Neural cell (in vitro differentiated cells): ENCODE measurements around the gene MT4. TPM values are rescaled to one million over a fixed set of nuclear protein-coding genes. Genes with fewer than 3 reads are reported as not detected.
A peak's percentile ranks its signal among the peaks of the same experiment; 100 is the strongest.

Source experiments
- H2AFZ ChIP-seq: fragments of 200-600, 300-800 bp; sonication (generic), shearing (Covaris generic); 2 replicates; pipeline ENCODE4 v1.6.0; 2014; ENCODE audit warnings: low read depth, mild to moderate bottlenecking, antibody characterized with exemption, low read length, moderate library complexity
- H3F3A ChIP-seq: fragments of 200-600 bp; shearing (Covaris generic); 2 replicates; pipeline ENCODE4 v1.6.1; 2016; ENCODE audit warnings: mild to moderate bottlenecking, moderate library complexity, mixed read lengths, antibody characterized with exemption, low read length; ENCODE audit not compliant: insufficient read depth, poor library complexity, severe bottlenecking
- H3K27ac ChIP-seq: fragments of 200-600, 300-800 bp; sonication (generic), shearing (Covaris generic); 2 replicates; pipeline ENCODE4 v1.5.1; 2014; ENCODE audit warnings: mild to moderate bottlenecking, low read length, moderate library complexity
- H3K27me3 ChIP-seq: fragments of 300-800, 200-600 bp; sonication (generic), shearing (Covaris generic); 2 replicates; pipeline ENCODE4 v1.6.0; 2014; ENCODE audit warnings: mild to moderate bottlenecking, low read depth, low read length, moderate library complexity; ENCODE audit not compliant: insufficient read depth
- H3K36me3 ChIP-seq: fragments of 300-800, 200-600 bp; sonication (generic), shearing (Covaris generic); 2 replicates; pipeline ENCODE4 v1.5.1; 2014; ENCODE audit warnings: mild to moderate bottlenecking, antibody characterized with exemption, low read length, moderate library complexity; ENCODE audit not compliant: insufficient read depth
- H3K4me2 ChIP-seq: fragments of 300-800, 200-600 bp; sonication (generic), shearing (Covaris generic); 2 replicates; pipeline ENCODE4 v1.6.0; 2014; ENCODE audit warnings: mild to moderate bottlenecking, low read length
- H3K4me3 ChIP-seq: fragments of 300-800, 200-600 bp; sonication (generic), shearing (Covaris generic); 2 replicates; pipeline ENCODE4 v1.5.1; 2014; ENCODE audit warnings: mild to moderate bottlenecking, low read length, moderate library complexity
- H3K79me2 ChIP-seq: fragments of 200-600 bp; shearing (Covaris generic); replicated peaks from 2 replicates; pipeline ENCODE4 v1.6.0; 2014; ENCODE audit warnings: mild to moderate bottlenecking, low read length, moderate library complexity; ENCODE audit not compliant: insufficient read depth
- H3K9ac ChIP-seq: fragments of 300-800, 200-600 bp; sonication (generic), shearing (Covaris generic); 2 replicates; pipeline ENCODE4 v1.6.1; 2016; ENCODE audit warnings: mild to moderate bottlenecking, low read length, mixed read lengths
- H3K9me2 ChIP-seq: fragments of 200-600 bp; shearing (Covaris generic); 2 replicates; pipeline ENCODE4 v1.6.1; 2016; ENCODE audit warnings: mild to moderate bottlenecking, low read length, mixed read lengths; ENCODE audit not compliant: insufficient read depth
- H3K9me3 ChIP-seq: fragments of 200-600, 300-800 bp; sonication (generic), shearing (Covaris generic); 2 replicates; pipeline ENCODE4 v1.6.1; 2016; ENCODE audit warnings: mild to moderate bottlenecking, mixed run types, low read length, moderate library complexity, mixed read lengths
- H4K20me1 ChIP-seq: fragments of 200-600 bp; shearing (Covaris generic); 2 replicates; pipeline ENCODE4 v1.6.1; 2016; ENCODE audit warnings: mild to moderate bottlenecking, mixed run types; ENCODE audit not compliant: insufficient read depth
- CTCF ChIP-seq: fragments of 450-650 bp; IDR thresholded peaks from 2 replicates; pipeline ENCODE4 v1.5.1; 2014; ENCODE audit warnings: antibody characterized with exemption, mild to moderate bottlenecking, moderate library complexity; ENCODE audit not compliant: poor library complexity, severe bottlenecking
- EP300 ChIP-seq: fragments of 450-650 bp; conservative IDR thresholded peaks from 2 replicates; pipeline ENCODE4 v1.6.1; 2014; ENCODE audit warnings: antibody characterized with exemption, mild to moderate bottlenecking, moderate library complexity; ENCODE audit not compliant: poor library complexity, severe bottlenecking
- EZH2 ChIP-seq: fragments of 200-600, 300-800 bp; shearing (Covaris generic), sonication (generic); IDR thresholded peaks from 2 replicates; pipeline ENCODE4 v1.6.1; 2014; ENCODE audit warnings: antibody characterized with exemption, low read length, borderline replicate concordance, mild to moderate bottlenecking; ENCODE audit not compliant: insufficient read depth, poor library complexity, severe bottlenecking
- MXI1 ChIP-seq: fragments of 450-650 bp; conservative IDR thresholded peaks from 2 replicates; pipeline ENCODE4 v1.6.1; 2014; ENCODE audit warnings: antibody characterized with exemption, mild to moderate bottlenecking; ENCODE audit not compliant: poor library complexity, severe bottlenecking
- POLR2AphosphoS5 ChIP-seq: IDR thresholded peaks from 2 replicates; pipeline ENCODE4 v1.6.1; 2012
- RAD21 ChIP-seq: fragments of 450-650 bp; conservative IDR thresholded peaks from 2 replicates; pipeline ENCODE4 v1.6.1; 2014; ENCODE audit warnings: antibody characterized with exemption, mild to moderate bottlenecking, moderate library complexity
- REST ChIP-seq: IDR thresholded peaks from 2 replicates; pipeline ENCODE4 v1.6.1; 2012; ENCODE audit warnings: borderline replicate concordance
- SMC3 ChIP-seq: fragments of 450-650 bp; conservative IDR thresholded peaks from 2 replicates; pipeline ENCODE4 v1.6.1; 2014; ENCODE audit warnings: antibody characterized with exemption, mild to moderate bottlenecking, moderate library complexity; ENCODE audit not compliant: poor library complexity
- TAF1 ChIP-seq: IDR thresholded peaks from 2 replicates; pipeline ENCODE4 v1.6.1; 2012; ENCODE audit warnings: low read depth
- polyA plus RNA-seq: library from polyadenylated mRNA; depleted of rRNA; stranded (reverse); fragments of >200 nt; gene quantifications from 2 replicates; pipeline ENCODE4 v1.2.3, GENCODE V29; 2014

Gene MT4
- polyA plus RNA-seq, 1 donor from 2014 or later, result not detected

GRCh38 chr16:56588781-56589140 is 23.9 kb downstream of the MT4 start:
- Histone ChIP-seq H3K9ac (peak overlapping the region; percentile 50), H3K4me3 (peak overlapping the region; percentile 74), H4K20me1 (no peaks in the 10 kb centered on the region), H3K4me2 (no peak overlapping the region), H3K27ac (no peak overlapping the region), H3K79me2 (no peaks in the 10 kb centered on the region), H3K27me3 (peaks cover 33% of the 10 kb centered on the region), H3F3A (no peaks in the 10 kb centered on the region), H3K36me3 (no peaks in the 10 kb centered on the region), H3K9me3 (no peaks in the 10 kb centered on the region), H3K9me2 (no peaks in the 10 kb centered on the region), H2AFZ (no peak overlapping the region)
- TF ChIP-seq TAF1 (no peak), MXI1 (no peak), POLR2AphosphoS5 (no peak), CTCF (no peak), RAD21 (no peak)

- H3K79me2 ChIP-seq, result no peaks in the 10 kb centered on the region
- peak within 1 kb of the TSS; percentile 74 for H3K4me3 ChIP-seq
- peaks cover 33% of the 10 kb centered on the region for H3K27me3 ChIP-seq
- H3F3A ChIP-seq, result no peaks in the 10 kb centered on the region
- H2AFZ ChIP-seq, result no peak within 1 kb of the TSS
- no peak within 1 kb of the TSS for H3K27ac ChIP-seq
- no peaks in the 10 kb centered on the region for H3K9me2 ChIP-seq
- H3K4me2 ChIP-seq, result peak within 1 kb of the TSS; percentile 34
- H3K36me3 ChIP-seq, result no peaks in the 10 kb centered on the region
- peak; percentile 35 for TF ChIP-seq SMC3
- TF ChIP-seq REST, result no peak
- no peak for TF ChIP-seq EP300
- no peak for TF ChIP-seq POLR2AphosphoS5
- no peak for TF ChIP-seq EZH2
- TF ChIP-seq TAF1, result no peak
- peak; percentile 27 for TF ChIP-seq RAD21
- TF ChIP-seq MXI1, result peak; percentile 52
- peak; percentile 40 for TF ChIP-seq CTCF
- H3K9ac ChIP-seq, result peak within 1 kb of the TSS; percentile 50
- no peaks in the 10 kb centered on the region for H4K20me1 ChIP-seq
- no peaks in the 10 kb centered on the region for H3K9me3 ChIP-seq
Measured at GRCh38 chr16:56589141-56590039, 24.5 kb downstream of the MT4 start, which contains the start of gene MT3. MT3 (plus strand) TSS chr16:56589528; CDS start chr16:56589591, 63 bp downstream.
